Stimulated activated CD4-positive, alpha-beta T cell treated with anti-CD3 and anti-CD28 coated beads, Interleukin-2, amount 100 ng/mL, for 24 hours (primary cell): ENCODE results near the gene RPL13A.
"Not testable (repeated sequence)": the region's sequence is repeated elsewhere in the genome, so short reads cannot be mapped to it uniquely, and the experiment has no call there.

Experiments used
- DNase-seq, 2 donors: peaks; one replicate each; pipeline ENCODE4 v3.0.0-alpha.2; 2020

The RPL13A gene

GRCh38 chr19:49458567-49458903 lies 28.9 kb upstream of the RPL13A start:
- no peak for DNase-seq

- no peak for DNase-seq
These were observed 28.0 kb upstream of the RPL13A start for GRCh38 chr19:49459388-49459787.

- not testable (repeated sequence) for DNase-seq
These were observed 26.3 kb upstream of the RPL13A start for GRCh38 chr19:49461130-49461529.

- DNase-seq: no peak
These were observed 25.8 kb upstream of the RPL13A start for GRCh38 chr19:49461656-49462055.

GRCh38 chr19:49462492-49462891 lies 24.9 kb upstream of the RPL13A start:
- DNase-seq: no peak

- no peak for DNase-seq
These were observed 23.3 kb upstream of the RPL13A start for GRCh38 chr19:49463960-49464740.

- DNase-seq: no peak
These were observed 22.0 kb upstream of the RPL13A start for GRCh38 chr19:49465371-49465770.

GRCh38 chr19:49468199-49468598 lies 19.2 kb upstream of the RPL13A start:
- DNase-seq: no peak

- peak; percentile 71 to 75 for DNase-seq
These were observed 18.5 kb upstream of the RPL13A start for GRCh38 chr19:49468746-49469447.

- DNase-seq: peak; percentile 69 to 81
These were observed 17.4 kb upstream of the RPL13A start for GRCh38 chr19:49469828-49470614.

GRCh38 chr19:49470615-49470978 lies 16.8 kb upstream of the RPL13A start:
- DNase-seq: no peak

- peak in 1 of 2 donors; percentile 33 for DNase-seq
These were observed 14.5 kb upstream of the RPL13A start for GRCh38 chr19:49472936-49473335.

- not testable (repeated sequence) for DNase-seq
These were observed 13.9 kb upstream of the RPL13A start for GRCh38 chr19:49473501-49473867.

GRCh38 chr19:49473868-49474541 lies 13.4 kb upstream of the RPL13A start, which contains the start of gene FLT3LG:
FLT3LG (plus strand) TSS chr19:49474215; CDS start chr19:49474640, 425 bp downstream.
- peak; percentile 90 to 92 for DNase-seq

- no peak for DNase-seq
These were observed 12.9 kb upstream of the RPL13A start for GRCh38 chr19:49474542-49474924.

GRCh38 chr19:49475191-49475917 lies 12.1 kb upstream of the RPL13A start:
- DNase-seq: no peak

GRCh38 chr19:49475995-49476880 lies 11.2 kb upstream of the RPL13A start:
- peak; percentile 81 to 85 for DNase-seq

GRCh38 chr19:49479975-49480628 lies 7.3 kb upstream of the RPL13A start:
- no peak for DNase-seq

- DNase-seq: no peak
These were observed 6.3 kb upstream of the RPL13A start for GRCh38 chr19:49481020-49481683.

- no peak for DNase-seq
These were observed 1.2 kb upstream of the RPL13A start for GRCh38 chr19:49486232-49486631.
